DMS79 (cell line): ENCODE data around the gene CLDN11.

ENCODE experiments used
- DNase-seq: peaks from one replicate; lab custom pipeline; 2025; lab: John Stamatoyannopoulos, UW

CLDN11 gene

DNA sequence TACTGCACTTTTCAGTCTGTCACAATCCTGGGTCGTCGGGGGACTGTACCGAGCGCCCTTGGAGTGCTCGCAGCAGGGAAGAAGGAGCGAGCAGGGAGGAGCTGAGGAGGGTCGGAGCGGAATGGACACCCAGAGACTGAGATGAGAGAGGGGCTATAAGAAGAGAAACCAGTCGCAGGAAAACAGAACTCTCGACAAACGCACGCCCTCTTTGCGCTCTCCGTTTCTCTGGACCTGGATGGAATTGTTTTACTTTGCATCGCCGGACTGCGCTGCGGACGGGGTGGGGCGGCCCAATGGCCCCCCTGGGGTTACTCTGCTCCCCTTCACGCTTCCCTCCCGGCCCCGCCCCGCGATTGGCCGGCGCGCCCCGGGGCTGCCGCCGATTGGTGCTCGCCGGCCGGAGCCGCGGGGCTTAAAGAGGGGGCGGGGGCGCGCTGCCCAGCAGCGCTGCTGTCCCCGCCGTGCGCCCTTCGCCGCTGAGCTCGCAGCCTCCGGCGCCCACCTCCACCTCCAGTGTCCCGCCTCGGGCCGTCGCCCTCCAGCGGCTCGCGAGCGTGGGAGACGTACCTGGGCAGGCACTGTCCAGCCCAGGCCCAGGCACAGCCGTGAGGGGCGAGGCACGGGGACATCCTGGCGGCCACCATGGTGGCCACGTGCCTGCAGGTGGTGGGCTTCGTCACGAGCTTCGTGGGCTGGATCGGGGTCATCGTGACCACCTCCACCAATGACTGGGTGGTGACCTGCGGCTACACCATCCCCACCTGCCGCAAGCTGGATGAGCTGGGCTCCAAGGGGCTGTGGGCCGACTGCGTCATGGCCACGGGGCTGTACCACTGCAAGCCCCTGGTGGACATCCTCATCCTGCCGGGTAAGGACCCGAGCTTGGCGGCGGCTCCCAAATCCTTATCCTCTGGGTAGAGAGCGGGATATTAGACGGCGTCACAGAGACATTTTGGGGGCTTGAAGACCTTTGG, at the start of gene CLDN11:
CLDN11 (plus strand) TSS at position 447 of the 977 bp plus-strand sequence; CDS start at position 646, 199 bp downstream.
- DNase-seq: peak; percentile 45

DNA sequence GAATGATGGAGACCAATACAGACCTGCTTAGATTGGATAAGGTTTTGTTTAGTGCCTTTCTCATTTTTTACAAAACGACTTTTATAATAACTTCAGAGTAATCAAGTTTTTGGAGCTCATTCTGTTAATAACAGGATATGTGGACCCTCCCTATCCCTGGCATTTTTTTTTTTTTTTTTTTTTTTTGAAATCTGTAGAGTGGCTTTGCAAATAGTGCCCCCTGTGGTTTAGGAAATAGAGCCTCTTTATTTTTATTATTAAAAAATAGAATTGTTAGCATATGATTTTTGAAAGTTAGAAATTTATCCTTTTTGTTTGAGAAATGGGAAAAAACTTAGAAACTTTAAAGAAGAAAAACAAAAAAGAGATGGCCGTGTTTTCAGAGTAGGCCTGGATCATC, 49.7 kb upstream of the CLDN11 start:
- no peak for DNase-seq

DNA sequence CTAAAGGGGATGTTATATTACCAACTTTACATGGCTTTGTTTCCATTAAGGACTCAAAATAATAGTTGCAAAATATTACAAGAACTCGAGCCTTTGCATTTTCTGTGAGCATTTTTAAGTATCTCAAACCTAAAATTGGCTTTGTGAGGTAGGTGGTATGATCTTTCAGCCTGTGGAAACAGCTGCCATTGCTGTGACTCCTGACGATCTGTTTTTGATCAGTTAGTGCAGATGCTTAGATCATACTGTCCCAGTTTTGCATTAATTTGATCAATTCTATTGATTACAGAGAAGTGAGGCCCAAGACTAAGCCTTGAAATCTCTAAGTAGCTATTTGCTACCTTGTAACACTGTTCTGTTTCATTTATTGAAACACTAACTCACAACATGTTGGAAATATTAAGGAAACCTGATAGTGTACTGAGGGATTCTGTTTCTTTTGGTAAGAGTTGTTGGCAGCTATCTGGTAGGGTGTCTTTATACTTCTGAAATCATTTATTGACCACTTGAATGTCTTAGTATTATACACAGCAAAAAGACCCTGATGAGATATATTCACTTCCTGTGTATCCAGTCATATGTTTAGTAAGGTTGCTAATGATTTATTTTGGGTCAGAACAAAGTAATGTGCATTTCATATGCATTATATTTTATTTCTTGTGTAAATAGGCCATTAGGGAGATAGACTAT, 46.3 kb upstream of the CLDN11 start:
- DNase-seq: no peak

DNA sequence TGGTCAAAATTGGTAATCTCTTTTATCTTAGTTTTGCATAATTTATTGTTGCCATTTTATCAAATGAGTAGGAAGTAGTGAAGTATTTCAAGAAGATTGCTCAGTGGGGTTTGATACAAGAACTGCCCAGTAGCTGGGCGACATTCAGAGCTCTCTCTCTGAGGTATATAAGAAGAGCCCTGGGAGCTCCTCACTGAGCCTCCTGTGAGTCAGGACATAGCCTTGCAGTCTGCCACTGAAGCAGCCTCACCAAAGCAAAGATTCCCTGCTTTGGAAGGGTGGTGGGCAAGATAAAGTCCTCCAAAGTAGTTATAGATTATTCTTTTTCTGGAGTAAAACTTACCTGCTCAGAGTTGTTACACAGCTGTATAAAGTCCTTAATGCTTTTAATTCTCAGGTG, 35.1 kb upstream of the CLDN11 start:
- DNase-seq: no peak

DNA sequence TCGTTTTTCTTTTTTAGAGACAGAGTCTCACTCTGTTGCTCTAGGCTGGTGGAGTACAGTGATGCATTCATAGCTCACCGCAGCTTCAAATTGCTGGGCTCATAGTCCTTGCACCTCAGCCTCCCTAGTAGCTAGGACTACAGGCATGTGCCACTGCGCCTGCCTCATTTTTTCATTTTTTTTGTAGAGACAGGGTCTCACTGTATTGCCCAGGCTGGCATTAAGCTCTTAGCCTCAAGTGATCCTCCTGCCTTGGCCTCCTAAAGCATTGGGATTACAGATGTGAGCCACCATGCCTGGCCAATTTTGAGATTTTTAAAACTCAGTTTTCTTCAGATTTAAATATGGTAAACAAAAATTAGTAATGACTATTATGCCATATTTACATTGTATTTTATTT, 32.2 kb upstream of the CLDN11 start:
- DNase-seq: no peak

DNA sequence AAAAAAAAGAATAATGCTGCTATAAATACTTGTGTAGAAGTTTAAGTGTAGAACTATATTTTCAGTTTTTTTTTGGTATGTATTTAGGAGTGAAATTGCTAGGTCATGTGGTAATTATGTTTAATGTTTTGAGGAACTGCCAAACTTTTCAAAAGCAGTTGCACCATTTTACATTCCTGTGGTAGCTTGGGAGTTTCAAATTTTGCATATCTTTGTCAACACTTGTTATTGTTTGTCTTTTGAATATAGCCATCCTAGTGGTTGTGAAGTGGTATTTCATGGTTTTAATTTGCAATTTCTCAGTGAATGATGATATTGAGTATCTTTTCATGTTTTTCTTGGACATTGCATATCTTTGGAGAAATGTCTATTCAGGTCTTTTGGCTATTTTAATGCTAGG, 30.7 kb upstream of the CLDN11 start:
- no peak for DNase-seq

DNA sequence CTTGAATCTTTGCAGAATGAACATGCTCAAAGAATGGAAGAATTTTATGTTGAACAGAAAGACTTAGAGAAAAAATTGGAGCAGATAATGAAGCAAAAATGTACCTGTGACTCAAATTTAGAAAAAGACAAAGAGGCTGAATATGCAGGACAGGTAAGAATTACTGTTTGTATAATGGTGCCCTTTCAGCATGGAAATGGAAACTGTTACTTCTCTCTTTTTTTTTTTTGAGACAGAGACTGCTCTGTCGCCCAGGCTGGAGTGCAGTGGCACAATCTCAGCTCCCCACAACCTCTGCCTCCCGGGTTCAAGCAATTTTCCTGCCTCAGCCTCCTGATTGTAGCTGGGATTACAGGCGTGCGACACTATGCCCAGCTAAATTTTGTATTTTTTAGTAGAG, 27.6 kb upstream of the CLDN11 start:
- no peak for DNase-seq

DNA sequence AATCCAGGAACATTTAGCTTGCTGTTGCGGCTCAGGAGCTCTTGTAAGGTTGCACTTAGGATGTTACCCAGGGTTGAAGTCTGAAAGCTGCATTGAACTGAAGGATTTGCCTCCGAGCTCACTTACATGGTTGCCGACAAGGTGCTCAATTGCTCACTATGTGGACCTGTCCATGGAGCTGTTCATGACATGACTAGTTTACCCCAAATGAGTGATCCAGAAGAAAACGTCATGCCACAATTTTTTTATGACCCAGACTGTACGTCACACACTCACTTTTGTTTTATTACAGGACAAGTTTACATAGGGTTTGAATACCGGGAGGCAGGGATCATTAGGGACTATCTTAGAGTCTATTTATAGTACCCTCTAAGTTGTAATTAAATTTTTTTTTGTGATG, 21.0 kb upstream of the CLDN11 start:
- no peak for DNase-seq

DNA sequence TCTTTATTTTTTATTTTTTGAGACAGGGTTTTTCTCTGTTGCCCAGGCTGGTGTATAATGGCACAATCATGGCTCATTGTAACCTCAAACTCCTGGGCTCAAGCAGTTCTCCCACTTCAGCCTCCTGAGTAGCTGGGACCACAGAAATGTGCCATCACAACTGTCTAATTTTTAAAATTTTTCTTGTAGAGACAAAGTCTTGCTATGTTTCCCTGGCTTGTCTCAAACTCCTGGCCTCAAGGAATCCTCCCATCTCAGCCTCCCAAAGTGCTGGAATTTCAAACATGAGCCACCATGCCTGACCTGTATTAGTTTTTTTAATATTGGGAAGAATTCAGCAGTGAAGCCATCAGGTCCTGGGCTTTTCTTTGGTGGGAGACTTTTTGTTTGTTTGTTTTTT, 13.6 kb upstream of the CLDN11 start:
- DNase-seq: no peak

DNA sequence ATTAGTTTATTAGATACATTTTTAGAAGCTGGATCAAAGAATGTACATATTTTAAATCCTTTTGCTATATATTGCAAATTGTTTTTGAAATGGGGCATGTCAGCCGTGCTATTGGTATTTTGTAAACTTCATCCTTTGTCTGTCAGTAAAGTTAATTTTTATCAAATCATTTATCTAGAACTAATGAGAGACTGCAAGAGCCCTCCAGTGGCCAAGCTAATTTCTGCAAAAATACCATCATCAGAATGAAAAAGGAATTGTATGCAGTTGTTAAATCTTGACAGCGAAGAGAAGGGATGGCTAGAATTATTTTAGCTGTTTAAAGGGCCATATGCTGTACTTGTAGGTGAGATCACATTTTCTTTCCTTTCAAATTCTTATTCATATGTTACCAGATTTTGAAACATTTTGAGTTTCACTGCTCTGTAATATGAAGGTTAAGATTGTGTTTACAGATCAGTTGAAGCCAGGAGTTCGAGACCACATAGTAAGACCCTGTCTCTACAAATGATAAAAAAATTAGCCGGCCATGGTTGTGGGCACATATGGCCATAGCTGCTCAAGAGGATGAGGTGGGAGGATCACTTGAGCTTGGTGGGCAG, 8.1 kb upstream of the CLDN11 start:
- DNase-seq: no peak

GRCh38 chr3:170413291-170413690, 5.4 kb upstream of the CLDN11 start:
- DNase-seq: no peak

GRCh38 chr3:170414202-170414663, 4.4 kb upstream of the CLDN11 start:
- peak; percentile 47 for DNase-seq

DNA sequence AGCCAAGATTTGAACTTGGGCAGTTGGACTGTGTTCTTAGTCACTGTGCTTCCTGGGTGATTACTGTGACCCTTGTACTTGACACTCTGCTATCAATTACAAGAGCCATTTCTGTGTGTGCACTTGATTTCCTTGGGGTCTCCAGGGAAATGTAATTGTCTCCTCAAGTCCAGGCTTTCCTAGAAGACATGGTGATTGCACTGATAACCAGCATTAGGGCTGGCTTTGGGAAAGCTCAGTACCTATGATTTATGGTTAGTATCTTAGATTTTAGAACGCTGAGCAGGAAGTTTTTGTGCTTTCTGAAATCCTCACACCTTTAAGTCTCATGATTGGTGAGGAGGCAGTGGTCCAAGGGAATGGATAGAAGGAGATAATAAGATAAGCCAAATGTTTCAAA, 1.6 kb upstream of the CLDN11 start:
- peak; percentile 10 for DNase-seq

- no peak for DNase-seq
Measured at GRCh38 chr3:170419557-170420087, 954 bp downstream of the CLDN11 start.

DNA sequence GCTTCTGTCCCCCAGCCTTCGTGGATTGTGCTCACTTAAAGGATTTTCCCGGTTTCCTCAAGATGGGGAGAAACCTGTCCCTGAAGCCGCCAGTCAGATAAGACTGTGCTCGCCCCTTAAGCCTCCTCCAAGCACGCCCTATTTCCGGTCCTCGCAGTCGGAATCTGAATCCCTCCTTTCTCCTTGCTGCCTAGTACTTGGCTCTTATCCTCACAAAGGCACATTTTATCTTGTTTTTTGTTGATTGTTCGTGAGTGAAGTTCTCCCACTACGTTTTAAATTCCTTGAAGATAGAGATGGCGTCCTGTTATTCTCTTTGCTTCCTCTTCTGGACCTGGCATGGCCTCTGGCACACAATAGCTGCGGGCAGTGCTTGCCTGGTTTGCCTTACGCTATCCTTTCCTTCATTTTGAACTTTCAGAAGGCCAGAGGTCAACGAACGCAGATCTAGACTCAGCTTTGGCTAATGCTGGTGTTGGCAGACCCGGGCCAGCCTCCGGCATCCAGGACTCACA, 1.7 kb downstream of the CLDN11 start:
- DNase-seq: no peak

- peak; percentile 8 for DNase-seq
Measured at GRCh38 chr3:170421111-170421641, 2.5 kb downstream of the CLDN11 start.

GRCh38 chr3:170421758-170422157, 3.1 kb downstream of the CLDN11 start:
- no peak for DNase-seq

DNA sequence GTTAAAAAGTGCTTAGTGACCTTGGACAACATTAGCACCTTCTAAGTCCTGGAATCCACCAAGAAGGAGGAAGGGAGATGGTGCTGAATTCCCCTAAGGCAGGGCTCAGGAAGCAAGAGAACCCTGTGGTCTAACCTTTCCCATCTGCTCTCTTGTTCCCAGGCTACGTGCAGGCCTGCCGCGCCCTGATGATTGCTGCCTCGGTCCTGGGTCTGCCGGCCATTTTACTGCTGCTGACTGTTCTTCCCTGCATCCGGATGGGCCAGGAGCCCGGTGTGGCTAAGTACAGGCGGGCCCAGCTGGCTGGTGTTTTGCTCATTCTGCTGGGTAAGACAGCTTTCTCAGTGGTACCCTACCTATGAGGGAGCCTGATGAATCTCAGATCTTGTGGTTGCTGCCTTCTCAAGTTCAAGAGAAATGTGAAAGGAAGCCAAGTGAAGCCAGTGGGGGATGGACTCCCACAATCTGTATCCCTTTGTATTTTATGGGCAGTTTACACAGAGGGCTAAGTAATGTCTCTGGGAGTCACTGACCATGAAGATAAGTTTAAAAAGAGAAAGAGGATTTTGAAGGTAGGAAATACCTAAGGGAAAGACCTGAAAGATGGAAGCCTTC, 4.4 kb downstream of the CLDN11 start:
- DNase-seq: no peak

- no peak for DNase-seq
Measured at GRCh38 chr3:170424879-170425278, 6.2 kb downstream of the CLDN11 start.

- no peak for DNase-seq
Measured at GRCh38 chr3:170425491-170426239, 7.0 kb downstream of the CLDN11 start.
